LNCAP (cell line): ENCODE measurements around the gene TMED5.

Source experiments
- TF ChIP-seq, protein P1 (sequence below): fragments of 450-650 bp; IDR thresholded peaks from 2 replicates; pipeline ENCODE4 v1.5.1; 2017; ENCODE audit warnings: mild to moderate bottlenecking

Gene TMED5

DNA sequence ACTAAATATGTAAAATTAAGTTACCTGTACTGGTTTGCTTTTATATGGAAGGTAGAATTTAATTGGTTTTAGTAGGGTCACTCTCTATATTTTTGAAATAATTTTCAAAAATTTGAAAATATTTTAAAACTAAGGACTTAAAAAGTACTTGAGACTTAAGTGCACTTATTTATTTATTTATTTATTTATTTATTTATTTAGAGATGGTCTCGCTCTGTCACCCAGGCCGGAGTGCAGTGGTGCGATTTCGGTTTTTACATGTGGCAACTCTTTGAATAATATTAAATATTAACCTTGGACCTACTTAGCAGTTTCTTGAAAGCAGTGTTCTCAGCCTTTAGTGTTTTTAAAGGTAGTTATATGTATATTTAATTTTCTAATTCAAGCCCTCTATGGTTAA, 36.4 kb downstream of the TMED5 start:
- TF ChIP-seq, protein P1, sequence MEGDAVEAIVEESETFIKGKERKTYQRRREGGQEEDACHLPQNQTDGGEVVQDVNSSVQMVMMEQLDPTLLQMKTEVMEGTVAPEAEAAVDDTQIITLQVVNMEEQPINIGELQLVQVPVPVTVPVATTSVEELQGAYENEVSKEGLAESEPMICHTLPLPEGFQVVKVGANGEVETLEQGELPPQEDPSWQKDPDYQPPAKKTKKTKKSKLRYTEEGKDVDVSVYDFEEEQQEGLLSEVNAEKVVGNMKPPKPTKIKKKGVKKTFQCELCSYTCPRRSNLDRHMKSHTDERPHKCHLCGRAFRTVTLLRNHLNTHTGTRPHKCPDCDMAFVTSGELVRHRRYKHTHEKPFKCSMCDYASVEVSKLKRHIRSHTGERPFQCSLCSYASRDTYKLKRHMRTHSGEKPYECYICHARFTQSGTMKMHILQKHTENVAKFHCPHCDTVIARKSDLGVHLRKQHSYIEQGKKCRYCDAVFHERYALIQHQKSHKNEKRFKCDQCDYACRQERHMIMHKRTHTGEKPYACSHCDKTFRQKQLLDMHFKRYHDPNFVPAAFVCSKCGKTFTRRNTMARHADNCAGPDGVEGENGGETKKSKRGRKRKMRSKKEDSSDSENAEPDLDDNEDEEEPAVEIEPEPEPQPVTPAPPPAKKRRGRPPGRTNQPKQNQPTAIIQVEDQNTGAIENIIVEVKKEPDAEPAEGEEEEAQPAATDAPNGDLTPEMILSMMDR, result no peak

DNA sequence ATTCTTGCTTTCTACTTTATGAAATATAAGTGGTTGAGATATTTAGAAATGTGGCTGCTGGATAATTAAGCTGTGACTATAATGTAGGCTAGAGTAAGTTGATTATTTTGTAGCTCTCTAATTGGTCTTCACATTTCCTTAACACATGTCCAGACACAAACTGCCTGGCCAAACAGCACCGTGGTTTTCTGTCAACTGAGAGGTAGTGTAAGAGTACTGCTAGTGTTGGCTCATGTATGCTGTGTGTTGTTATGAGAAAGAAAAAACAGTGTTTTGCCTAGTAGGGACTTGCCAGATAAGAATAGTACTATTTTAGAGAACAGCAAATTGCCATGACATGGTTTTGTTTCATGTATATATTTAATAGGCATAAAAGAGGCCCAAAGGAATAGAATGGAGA, 37.1 kb downstream of the TMED5 start:
- TF ChIP-seq, protein P1, result no peak

DNA sequence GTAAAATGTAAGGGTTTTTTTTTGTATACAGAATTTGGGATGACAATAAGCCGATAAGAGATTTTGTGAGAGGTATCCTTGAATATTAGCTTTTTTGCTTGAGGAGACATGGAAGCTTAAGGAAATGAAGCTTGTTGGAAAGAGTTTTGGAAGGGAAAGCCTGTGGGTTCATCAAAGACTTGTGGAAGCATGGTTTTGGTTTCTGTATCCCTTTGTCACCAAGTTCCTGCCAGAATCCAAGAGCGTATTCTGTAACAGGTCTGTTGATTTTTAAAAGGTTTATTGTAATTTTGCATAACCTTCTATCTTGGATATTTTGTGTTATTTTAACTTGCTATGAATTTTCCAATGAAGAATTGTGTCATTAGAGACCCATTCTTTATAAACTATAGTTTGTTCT, 38.1 kb downstream of the TMED5 start:
- TF ChIP-seq, protein P1, result no peak

DNA sequence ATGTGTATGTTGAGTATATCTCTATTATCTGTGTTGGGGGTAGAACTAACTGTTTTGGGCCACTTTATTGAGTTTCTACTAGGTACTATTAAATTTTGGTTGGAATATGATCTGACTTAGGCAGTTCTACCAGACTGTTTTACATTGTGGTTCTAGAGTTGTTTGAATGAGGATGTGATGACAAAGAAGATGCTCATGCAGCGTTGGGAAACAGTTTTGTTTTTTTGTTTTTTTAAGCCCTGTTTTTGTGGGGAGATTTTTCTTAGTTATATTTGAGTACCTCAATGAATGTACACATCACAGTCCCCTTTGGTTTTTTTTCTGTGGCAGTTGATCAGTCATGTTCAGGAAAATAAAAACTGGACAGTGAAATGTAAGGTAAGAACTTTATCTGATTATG, 40.1 kb downstream of the TMED5 start:
- TF ChIP-seq, protein P1, result no peak

DNA sequence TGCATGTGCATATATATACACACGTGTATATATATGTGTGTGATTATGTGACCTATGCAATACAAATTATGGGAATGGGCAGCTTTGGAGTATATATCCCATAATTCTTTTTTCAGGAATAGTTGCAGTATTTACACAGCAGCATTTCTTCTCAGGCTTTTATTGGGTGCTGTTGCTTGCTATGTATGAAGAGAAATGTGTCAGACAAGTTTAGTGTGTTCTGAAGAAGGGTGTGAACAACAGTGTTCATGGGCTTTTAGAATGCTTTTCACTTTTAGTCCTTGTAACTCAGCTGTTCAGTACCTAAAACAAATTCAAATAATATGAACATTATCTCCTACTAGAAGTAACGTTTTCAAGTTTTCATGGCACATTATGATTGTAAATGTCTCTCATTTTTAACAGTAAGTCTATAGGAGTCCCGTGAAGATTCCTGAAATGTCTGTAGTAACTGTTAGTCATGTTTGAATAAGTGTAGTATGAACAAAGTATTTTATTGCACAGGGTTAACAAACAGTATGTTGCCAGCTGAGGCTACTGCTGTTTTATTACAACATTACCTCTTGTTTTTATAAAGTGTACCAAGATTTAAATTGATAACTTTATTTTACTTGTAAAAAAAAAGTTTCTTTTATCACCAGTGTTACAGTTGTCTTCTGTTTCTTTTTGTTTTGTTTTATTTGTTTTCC, 42.5 kb downstream of the TMED5 start:
- TF ChIP-seq, protein P1, result no peak

DNA sequence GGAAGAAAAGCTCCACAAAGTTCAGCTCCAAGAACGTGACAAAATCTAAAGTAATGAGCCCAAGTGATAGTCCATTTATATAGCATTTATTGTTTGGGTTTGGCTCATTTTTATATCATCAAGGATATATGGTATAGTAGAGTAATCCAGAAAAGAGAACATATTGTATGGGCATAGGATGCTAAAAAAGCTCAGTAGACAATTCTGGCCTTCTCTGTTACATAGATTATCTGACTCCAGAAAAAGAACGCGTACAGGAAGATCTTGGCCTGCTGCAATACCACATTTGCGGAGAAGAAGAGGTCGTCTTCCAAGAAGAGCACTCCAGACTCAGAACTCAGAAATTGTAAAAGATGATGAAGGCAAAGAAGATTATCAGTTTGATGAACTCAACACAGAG, 43.8 kb downstream of the TMED5 start:
- TF ChIP-seq, protein P1, result no peak

DNA sequence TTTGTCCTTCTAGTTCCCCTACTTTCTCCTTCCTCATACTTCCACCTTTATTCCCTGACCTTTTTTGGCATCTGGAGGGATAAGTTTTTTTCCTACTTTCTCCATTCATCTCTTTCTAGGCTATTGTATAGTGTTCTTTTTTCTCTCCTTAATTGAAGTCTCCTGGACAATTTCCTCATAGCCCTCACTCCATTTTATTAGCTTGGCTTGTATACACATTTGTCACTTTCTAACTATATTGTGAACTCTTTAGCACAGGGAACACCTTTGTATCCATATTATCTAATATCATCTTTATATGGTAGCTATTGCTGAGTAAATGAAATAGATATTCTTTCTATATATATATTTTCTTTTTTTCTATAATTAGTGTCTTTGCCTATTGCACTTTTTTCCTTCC, 47.6 kb downstream of the TMED5 start:
- TF ChIP-seq, protein P1, result no peak

DNA sequence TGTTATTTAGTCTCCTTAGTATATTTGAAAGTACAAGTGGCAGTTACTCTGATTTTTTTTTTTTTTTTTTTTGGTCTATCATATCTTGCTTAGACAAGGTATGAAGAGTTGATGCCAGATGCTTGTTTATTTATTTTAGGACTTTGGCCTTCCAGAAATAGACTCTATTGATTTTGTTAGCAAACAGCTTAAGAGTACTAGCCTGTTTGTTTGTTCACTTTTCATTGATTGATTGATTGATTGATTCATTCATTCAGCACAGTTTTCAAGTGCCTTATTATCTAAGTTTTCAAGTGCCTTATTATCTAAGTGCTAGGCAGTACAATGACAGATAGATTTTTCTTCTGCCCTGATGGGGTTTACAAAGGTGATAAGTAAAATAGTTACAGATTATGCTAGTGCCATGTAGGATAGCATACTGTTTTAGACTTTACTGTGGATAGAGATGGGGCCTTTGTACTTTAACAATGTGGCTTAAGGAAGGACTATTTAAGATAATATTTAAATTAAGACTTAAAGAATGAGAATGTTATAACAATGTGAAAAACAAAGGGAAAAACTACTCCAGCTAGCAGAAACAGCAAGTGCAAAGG, 50.6 kb downstream of the TMED5 start:
- TF ChIP-seq, protein P1, result no peak
